HEK293 (cell line): Measurements from ENCODE around the gene ERP29.

Experiments used
- CTCF ChIA-PET: fragments of 350-600 bp; formaldehyde crosslinking; extraction: SDS; loops from one replicate; lab custom pipeline; 2021; ENCODE audit warnings: antibody characterized with exemption; lab: Yijun Ruan, JAX
- POLR2A ChIA-PET: fragments of 300-600 bp; formaldehyde crosslinking; extraction: SDS; loops from one replicate; lab custom pipeline; 2020; ENCODE audit warnings: antibody characterized with exemption, inconsistent platforms; lab: Yijun Ruan, JAX
- H3K27ac ChIP-seq: fragments of 200-500 bp; sonication (Bioruptor generic); 2 replicates; pipeline ENCODE4 v1.5.1; 2014; ENCODE audit warnings: low read depth, low read length, control low read depth, inconsistent platforms; ENCODE audit errors: extremely low read depth
- H3K36me3 ChIP-seq, 2 experiments: fragments of 200-500 bp in 1 of 2; sonication (Bioruptor generic) in 1 of 2; 1 replicate in 1 of 2; 2 replicates in 1 of 2; pipeline ENCODE4 v1.5.1; 2014 to 2017; ENCODE audit warnings: inconsistent platforms in 2 of 2, low read length in 2 of 2; ENCODE audit not compliant: control insufficient read depth in 2 of 2, insufficient read depth in 1 of 2
- H3K4me1 ChIP-seq: fragments of 200-500 bp; sonication (Bioruptor generic); 2 replicates; pipeline ENCODE4 v1.5.1; 2014; ENCODE audit warnings: mild to moderate bottlenecking, low read length, inconsistent platforms; ENCODE audit not compliant: control insufficient read depth, insufficient read depth
- H3K4me3 ChIP-seq: 2 replicates; pipeline ENCODE4 v1.5.1; 2011; ENCODE audit warnings: low read depth, mild to moderate bottlenecking, control low read depth, low read length, moderate library complexity
- H3K9me3 ChIP-seq: fragments of 200-500 bp; sonication (Bioruptor generic); 2 replicates; pipeline ENCODE4 v1.5.1; 2014; ENCODE audit warnings: low read depth, low read length, inconsistent platforms; ENCODE audit not compliant: control insufficient read depth, insufficient read depth
- OSR2 ChIP-seq: fragments of 450-650 bp; formaldehyde crosslinking; IDR thresholded peaks from 2 replicates; pipeline ENCODE4 v1.5.1; 2016; ENCODE audit warnings: missing biosample characterization, missing genetic modification characterization
- PRDM4 ChIP-seq: fragments of 450-650 bp; formaldehyde crosslinking; IDR thresholded peaks from 2 replicates; pipeline ENCODE4 v1.5.1; 2017; ENCODE audit warnings: missing biosample characterization, missing genetic modification characterization
- SALL2 ChIP-seq: fragments of 450-650 bp; formaldehyde crosslinking; IDR thresholded peaks from 2 replicates; pipeline ENCODE4 v1.5.0; 2017; ENCODE audit warnings: missing biosample characterization, mild to moderate bottlenecking, missing genetic modification characterization, borderline replicate concordance
- SCRT1 ChIP-seq: fragments of 450-650 bp; formaldehyde crosslinking; IDR thresholded peaks from 2 replicates; pipeline ENCODE4 v1.5.1; 2016; ENCODE audit warnings: missing biosample characterization, missing genetic modification characterization, borderline replicate concordance
- SCRT2 ChIP-seq: fragments of 450-650 bp; formaldehyde crosslinking; IDR thresholded peaks from 2 replicates; pipeline ENCODE4 v1.5.1; 2016; ENCODE audit warnings: missing biosample characterization, missing genetic modification characterization
- SETDB1 ChIP-seq: IDR thresholded peaks from one replicate; pipeline ENCODE4 v1.6.1; 2017; ENCODE audit warnings: mild to moderate bottlenecking, low read length, moderate library complexity, mixed read lengths; ENCODE audit not compliant: insufficient read length
- SP2 ChIP-seq: fragments of 450-650 bp; formaldehyde crosslinking; IDR thresholded peaks from 2 replicates; pipeline ENCODE4 v1.5.1; 2016; ENCODE audit warnings: missing biosample characterization, missing genetic modification characterization
- ZBTB6 ChIP-seq: fragments of 450-650 bp; formaldehyde crosslinking; IDR thresholded peaks from 2 replicates; pipeline ENCODE4 v1.5.1; 2017; ENCODE audit warnings: missing biosample characterization, missing genetic modification characterization
- ZNF133 ChIP-seq: fragments of 450-650 bp; formaldehyde crosslinking; IDR thresholded peaks from 2 replicates; pipeline ENCODE4 v1.5.1; 2016; ENCODE audit warnings: missing biosample characterization, missing genetic modification characterization
- ZNF16 ChIP-seq: fragments of 450-650 bp; formaldehyde crosslinking; IDR thresholded peaks from 2 replicates; pipeline ENCODE4 v1.5.1; 2016; ENCODE audit warnings: low read depth, missing biosample characterization, missing genetic modification characterization
- ZNF169 ChIP-seq: fragments of 450-650 bp; formaldehyde crosslinking; IDR thresholded peaks from 2 replicates; pipeline ENCODE4 v1.5.1; 2016; ENCODE audit warnings: missing biosample characterization, missing genetic modification characterization
- ZNF239 ChIP-seq: fragments of 450-650 bp; formaldehyde crosslinking; IDR thresholded peaks from 2 replicates; pipeline ENCODE4 v1.5.1; 2016; ENCODE audit warnings: missing biosample characterization, missing genetic modification characterization
- ZNF280D ChIP-seq: fragments of 450-650 bp; formaldehyde crosslinking; IDR thresholded peaks from 2 replicates; pipeline ENCODE4 v1.5.1; 2016; ENCODE audit warnings: missing biosample characterization, missing genetic modification characterization
- ZNF548 ChIP-seq: fragments of 450-650 bp; formaldehyde crosslinking; IDR thresholded peaks from 2 replicates; pipeline ENCODE4 v1.5.1; 2016; ENCODE audit warnings: missing biosample characterization, missing genetic modification characterization
- ZNF561 ChIP-seq: fragments of 450-650 bp; IDR thresholded peaks from 2 replicates; pipeline ENCODE4 v1.5.1; 2018; ENCODE audit warnings: missing biosample characterization, missing genetic modification characterization, borderline replicate concordance
- ZNF629 ChIP-seq: fragments of 450-650 bp; formaldehyde crosslinking; IDR thresholded peaks from 2 replicates; pipeline ENCODE4 v1.5.1; 2017; ENCODE audit warnings: missing biosample characterization, missing genetic modification characterization
- ZNF639 ChIP-seq: fragments of 450-650 bp; formaldehyde crosslinking; IDR thresholded peaks from 2 replicates; pipeline ENCODE4 v1.5.1; 2016; ENCODE audit warnings: missing biosample characterization, missing genetic modification characterization
- TF ChIP-seq, protein P1 (sequence below): fragments of 450-650 bp; formaldehyde crosslinking; optimal IDR thresholded peaks from 2 replicates; pipeline ENCODE3; 2016; ENCODE audit warnings: missing biosample characterization, mild to moderate bottlenecking, missing genetic modification characterization

ERP29 gene

DNA sequence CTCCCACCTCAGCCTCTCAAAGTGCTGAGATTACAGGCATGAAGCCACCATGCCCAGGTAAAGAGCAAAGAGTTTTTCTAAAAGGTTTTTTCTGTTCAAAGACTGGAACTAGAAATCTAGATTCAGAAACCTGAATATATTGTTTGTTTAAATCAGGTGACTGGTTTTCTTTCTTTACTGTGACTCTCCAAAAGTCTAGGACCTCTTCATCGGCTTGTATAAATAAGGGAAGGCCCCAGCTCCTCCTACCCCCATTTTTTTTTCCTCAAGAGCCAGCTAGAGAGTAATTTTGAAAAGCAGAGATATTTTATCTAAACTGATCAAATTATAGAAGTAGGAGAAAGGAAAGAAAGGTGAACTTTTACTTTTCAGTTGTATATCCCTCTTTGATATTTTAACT lies 48.3 kb upstream of the ERP29 start (continued):
- TF ChIP-seq PRDM4 (tag by site-specific recombination) (no peak), ZNF639 (tag by site-specific recombination) (no peak), SALL2 (tag by site-specific recombination) (no peak), OSR2 (tag by site-specific recombination) (no peak), ZNF561 (tag by site-specific recombination) (no peak), ZNF133 (tag by site-specific recombination) (no peak), ZNF548 (no peak), SETDB1 (no peak), ZNF280D (no peak)

DNA sequence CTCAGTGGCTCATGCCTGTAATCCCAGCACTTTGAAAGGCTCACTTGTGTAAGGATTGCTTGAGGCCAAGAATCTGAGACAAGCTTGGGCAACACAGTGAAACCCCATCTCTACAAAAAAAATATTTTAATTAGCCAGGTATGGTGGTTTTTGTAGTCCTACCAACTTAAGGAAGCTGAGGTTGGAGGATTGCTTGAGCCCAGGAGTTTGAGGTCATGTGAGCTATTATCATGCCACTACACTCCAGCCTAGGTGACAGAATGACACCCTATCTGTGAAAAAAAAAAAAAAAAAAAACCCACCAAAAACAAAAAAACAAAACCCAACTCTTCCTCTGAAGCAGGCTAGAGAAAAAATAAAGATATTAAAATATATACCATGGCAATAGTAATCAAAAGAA lies 41.4 kb upstream of the ERP29 start:
- 0 out of 2 replicates have a peak, but pooled peaks cover 2% of the 10 kb centered on the region for H3K4me1 ChIP-seq
- no peak overlapping the region for H3K4me3 ChIP-seq
- POLR2A ChIA-PET = interaction anchor here (0.5 to 0.7 kb wide), 2 partner anchors 9 to 41 kb away, joined by 3 read pairs; partner anchors contain the start of genes ERP29 and TMEM116
- no peak for TF ChIP-seq ZNF16
- no peak for TF ChIP-seq SCRT2
- TF ChIP-seq ZBTB6 (tag by site-specific recombination) = no peak
- TF ChIP-seq SCRT1 (tag by site-specific recombination) = no peak
- no peak for TF ChIP-seq ZNF629 (tag by site-specific recombination)
- TF ChIP-seq, protein P1, sequence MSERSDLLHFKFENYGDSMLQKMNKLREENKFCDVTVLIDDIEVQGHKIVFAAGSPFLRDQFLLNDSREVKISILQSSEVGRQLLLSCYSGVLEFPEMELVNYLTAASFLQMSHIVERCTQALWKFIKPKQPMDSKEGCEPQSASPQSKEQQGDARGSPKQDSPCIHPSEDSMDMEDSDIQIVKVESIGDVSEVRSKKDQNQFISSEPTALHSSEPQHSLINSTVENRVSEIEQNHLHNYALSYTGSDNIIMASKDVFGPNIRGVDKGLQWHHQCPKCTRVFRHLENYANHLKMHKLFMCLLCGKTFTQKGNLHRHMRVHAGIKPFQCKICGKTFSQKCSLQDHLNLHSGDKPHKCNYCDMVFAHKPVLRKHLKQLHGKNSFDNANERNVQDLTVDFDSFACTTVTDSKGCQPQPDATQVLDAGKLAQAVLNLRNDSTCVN (tag by site-specific recombination) = no peak
- TF ChIP-seq ZNF169 = no peak
- TF ChIP-seq SP2 (tag by site-specific recombination) = no peak
- no peak for TF ChIP-seq ZNF239 (tag by site-specific recombination)
- TF ChIP-seq, all 188 proteins: peak for 0
- Histone ChIP-seq H3K36me3 (no peaks in the 10 kb centered on the region), H3K27ac (no peak overlapping the region), H3K9me3 (no peaks in the 10 kb centered on the region)
- CTCF ChIA-PET = no interaction called here
